Measurements from ENCODE around the gene NEIL3. TPM values are rescaled to one million over a fixed set of nuclear protein-coding genes. Genes with fewer than 3 reads are reported as not detected.

NEIL3 gene
- polyA plus RNA-seq, 1 donor (not counting 4 experiments of a cell fraction or from before 2014, with no cell fraction given): 7.6 TPM

- no peaks in the 10 kb centered on the region for H3K36me3 ChIP-seq (ENCODE audit: control insufficient read depth in 2 of 2, extremely low read depth in 1 of 2, insufficient read depth in 2 of 2, low read length in 2 of 2)
- H3K79me2 ChIP-seq (ENCODE audit: control insufficient read depth, insufficient read depth, low read length): no peaks in the 10 kb centered on the region
- H3K27me3 ChIP-seq (ENCODE audit: control insufficient read depth, extremely low read depth, insufficient read depth, low read length): no peaks in the 10 kb centered on the region
- H4K20me1 ChIP-seq (ENCODE audit: control insufficient read depth, extremely low read depth, insufficient read depth, low read length): no peaks in the 10 kb centered on the region
- dilution Hi-C loops (cut with MboI; ENCODE audit: extremely low pct_ligation_motif_present, low sequenced_read_pairs): no loop called here
- no peak overlapping the region for H3K4me3 ChIP-seq (ENCODE audit: control insufficient read depth in 2 of 3, extremely low read depth in 1 of 3, insufficient read depth in 2 of 3, low read depth in 1 of 3, low read length in 3 of 3)
- H3K27ac ChIP-seq (ENCODE audit: control insufficient read depth, insufficient read depth, low read length): no peak overlapping the region
- H3K9me3 ChIP-seq (ENCODE audit: control insufficient read depth, low read depth, low read length): no peaks in the 10 kb centered on the region
- no peaks in the 10 kb centered on the region for H3K9me1 ChIP-seq (ENCODE audit: control insufficient read depth, extremely low read depth, insufficient read depth, low read length)
- DNase-seq (ENCODE audit: low read depth, low spot score) (no peak), FAIRE-seq (no peak)
- H3K9ac ChIP-seq (ENCODE audit: control insufficient read depth, extremely low read depth, insufficient read depth, low read length): no peak overlapping the region
- TF ChIP-seq EZH2 (IDR thresholded peaks at IDR 0.05; ENCODE audit: low read length): no peak
- TF ChIP-seq, protein P1, sequence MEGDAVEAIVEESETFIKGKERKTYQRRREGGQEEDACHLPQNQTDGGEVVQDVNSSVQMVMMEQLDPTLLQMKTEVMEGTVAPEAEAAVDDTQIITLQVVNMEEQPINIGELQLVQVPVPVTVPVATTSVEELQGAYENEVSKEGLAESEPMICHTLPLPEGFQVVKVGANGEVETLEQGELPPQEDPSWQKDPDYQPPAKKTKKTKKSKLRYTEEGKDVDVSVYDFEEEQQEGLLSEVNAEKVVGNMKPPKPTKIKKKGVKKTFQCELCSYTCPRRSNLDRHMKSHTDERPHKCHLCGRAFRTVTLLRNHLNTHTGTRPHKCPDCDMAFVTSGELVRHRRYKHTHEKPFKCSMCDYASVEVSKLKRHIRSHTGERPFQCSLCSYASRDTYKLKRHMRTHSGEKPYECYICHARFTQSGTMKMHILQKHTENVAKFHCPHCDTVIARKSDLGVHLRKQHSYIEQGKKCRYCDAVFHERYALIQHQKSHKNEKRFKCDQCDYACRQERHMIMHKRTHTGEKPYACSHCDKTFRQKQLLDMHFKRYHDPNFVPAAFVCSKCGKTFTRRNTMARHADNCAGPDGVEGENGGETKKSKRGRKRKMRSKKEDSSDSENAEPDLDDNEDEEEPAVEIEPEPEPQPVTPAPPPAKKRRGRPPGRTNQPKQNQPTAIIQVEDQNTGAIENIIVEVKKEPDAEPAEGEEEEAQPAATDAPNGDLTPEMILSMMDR (optimal IDR thresholded peaks at IDR 0.05 in 1 of 3, IDR thresholded peaks at IDR 0.05 in 1 of 3, conservative IDR thresholded peaks at IDR 0.05 in 1 of 3; ENCODE audit: extremely low read depth in 1 of 3, insufficient read depth in 2 of 3, low read length in 3 of 3): no peak
- H3K4me1 ChIP-seq (ENCODE audit: control insufficient read depth, extremely low read depth, insufficient read depth, low read length): no peaks in the 10 kb centered on the region
- H3K4me2 ChIP-seq (ENCODE audit: control insufficient read depth, extremely low read depth, insufficient read depth, low read depth, low read length): no peak overlapping the region
- H2AFZ ChIP-seq (ENCODE audit: control insufficient read depth, low read length): no peak overlapping the region
Observed at GRCh38 chr4:177385576-177386277, 76.1 kb downstream of the NEIL3 start.

GRCh38 chr4:177386278-177386815 is 76.7 kb downstream of the NEIL3 start:
- Histone ChIP-seq H3K27ac (ENCODE audit: control insufficient read depth, insufficient read depth, low read length) (no peak overlapping the region), H4K20me1 (ENCODE audit: control insufficient read depth, extremely low read depth, insufficient read depth, low read length) (no peaks in the 10 kb centered on the region), H3K4me2 (ENCODE audit: control insufficient read depth, extremely low read depth, insufficient read depth, low read depth, low read length) (no peak overlapping the region), H3K9ac (ENCODE audit: control insufficient read depth, extremely low read depth, insufficient read depth, low read length) (no peak overlapping the region), H3K79me2 (ENCODE audit: control insufficient read depth, insufficient read depth, low read length) (no peaks in the 10 kb centered on the region), H3K9me3 (ENCODE audit: control insufficient read depth, low read depth, low read length) (no peaks in the 10 kb centered on the region), H3K27me3 (ENCODE audit: control insufficient read depth, extremely low read depth, insufficient read depth, low read length) (peaks cover 2% of the 10 kb centered on the region), H3K9me1 (ENCODE audit: control insufficient read depth, extremely low read depth, insufficient read depth, low read length) (no peaks in the 10 kb centered on the region), H3K4me1 (ENCODE audit: control insufficient read depth, extremely low read depth, insufficient read depth, low read length) (no peaks in the 10 kb centered on the region), H2AFZ (ENCODE audit: control insufficient read depth, low read length) (no peak overlapping the region), H3K4me3 (ENCODE audit: control insufficient read depth in 2 of 3, extremely low read depth in 1 of 3, insufficient read depth in 2 of 3, low read depth in 1 of 3, low read length in 3 of 3) (no peak overlapping the region), H3K36me3 (ENCODE audit: control insufficient read depth in 2 of 2, extremely low read depth in 1 of 2, insufficient read depth in 2 of 2, low read length in 2 of 2) (no peaks in the 10 kb centered on the region)
- dilution Hi-C loops (cut with MboI; ENCODE audit: extremely low pct_ligation_motif_present, low sequenced_read_pairs): no loop called here
- DNase-seq (ENCODE audit: low read depth, low spot score) (no peak), FAIRE-seq (no peak)
- TF ChIP-seq, protein P1 (optimal IDR thresholded peaks at IDR 0.05 in 1 of 3, IDR thresholded peaks at IDR 0.05 in 1 of 3, conservative IDR thresholded peaks at IDR 0.05 in 1 of 3; ENCODE audit: extremely low read depth in 1 of 3, insufficient read depth in 2 of 3, low read length in 3 of 3): no peak
- no peak for TF ChIP-seq EZH2 (IDR thresholded peaks at IDR 0.05; ENCODE audit: low read length)

Data from keratinocyte (primary cell).